Activated naive CD8-positive, alpha-beta T cell treated with anti-CD3 and anti-CD28 coated beads, Interleukin-2, amount 50 U/mL, for 24 hours (primary cell): Measurements from ENCODE around the gene SLC25A15.
"Not testable (repeated sequence)": the region's sequence is repeated elsewhere in the genome, so short reads cannot be mapped to it uniquely, and the experiment has no call there.

Experiments
- ATAC-seq: fragments of 150-1000 bp; cut with Tn5 transposase; one replicate; pipeline ENCODE4 v1.10.0; 2021
- DNase-seq: peaks from one replicate; pipeline ENCODE4 v3.0.0; 2021
- H3K27ac Mint-ChIP-seq: one replicate; pipeline ENCODE4 v1.8.0; 2021; ENCODE audit warnings: mild to moderate bottlenecking, mixed read lengths
- H3K27me3 Mint-ChIP-seq: one replicate; pipeline ENCODE4 v1.8.0; 2021; ENCODE audit warnings: mixed read lengths
- H3K36me3 Mint-ChIP-seq: one replicate; pipeline ENCODE4 v1.8.0; 2021; ENCODE audit warnings: low read depth, mixed read lengths
- H3K4me1 Mint-ChIP-seq: one replicate; pipeline ENCODE4 v1.8.0; 2021; ENCODE audit warnings: mixed read lengths
- H3K4me3 Mint-ChIP-seq: one replicate; pipeline ENCODE4 v1.8.0; 2021; ENCODE audit warnings: mild to moderate bottlenecking, moderate library complexity, mixed read lengths
- H3K9me3 Mint-ChIP-seq: one replicate; pipeline ENCODE4 v1.8.0; 2021; ENCODE audit warnings: mixed read lengths

SLC25A15 gene

DNA sequence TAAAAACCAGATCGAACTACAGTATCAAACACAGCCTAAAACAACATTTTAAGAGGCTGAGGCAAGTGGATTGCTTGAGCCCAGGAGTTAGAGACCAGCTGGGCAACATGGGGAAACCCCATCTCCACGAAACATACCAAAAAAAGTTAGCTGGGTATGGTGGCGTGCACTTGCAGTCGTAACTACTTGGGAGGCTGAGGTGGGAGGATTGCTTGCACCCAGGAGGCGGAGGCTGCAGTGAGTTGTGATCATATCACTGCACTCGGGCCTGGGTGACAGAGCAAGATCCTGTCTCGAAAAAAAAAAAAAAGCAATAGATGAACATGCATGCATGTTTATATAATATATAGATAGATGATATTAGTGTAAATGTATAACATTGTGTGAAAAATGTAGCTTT lies 13.2 kb upstream of the SLC25A15 start:
- Mint-ChIP-seq H3K36me3 (no peaks in the 10 kb centered on the region), H3K27ac (peak overlapping the region; percentile 99), H3K9me3 (no peaks in the 10 kb centered on the region), H3K4me3 (peak overlapping the region; percentile 75), H3K4me1 (peaks cover 36% of the 10 kb centered on the region), H3K27me3 (no peaks in the 10 kb centered on the region)
- ATAC-seq (no peak), DNase-seq (no peak)

DNA sequence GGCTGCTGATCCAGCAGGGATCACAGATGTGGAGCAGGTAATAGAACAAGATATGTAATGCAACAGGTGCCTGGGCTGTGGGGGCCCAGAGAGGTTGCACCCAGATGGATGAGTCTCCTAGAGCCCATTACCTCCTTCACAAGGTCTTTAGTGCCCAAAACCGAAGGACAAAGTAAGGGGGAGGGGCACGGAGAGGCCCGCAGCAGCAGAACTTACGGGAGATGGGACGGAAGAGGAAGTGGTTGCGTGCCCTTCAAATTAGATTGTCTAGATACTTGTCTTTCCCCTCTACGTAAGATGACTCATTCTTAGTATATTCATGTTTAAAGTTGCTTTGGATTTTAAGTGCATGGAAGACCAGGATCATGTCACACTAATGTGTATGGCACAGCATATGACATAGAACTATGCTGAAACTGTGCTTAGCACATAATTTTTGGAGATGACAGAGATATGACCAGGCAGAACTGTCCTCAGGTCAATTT lies 12.7 kb upstream of the SLC25A15 start:
- peak; percentile 70 for DNase-seq
- peak overlapping the region; percentile 99 for H3K27ac Mint-ChIP-seq
- peaks cover 35% of the 10 kb centered on the region for H3K4me1 Mint-ChIP-seq
- no peaks in the 10 kb centered on the region for H3K9me3 Mint-ChIP-seq
- no peaks in the 10 kb centered on the region for H3K27me3 Mint-ChIP-seq
- peak; percentile 88 for ATAC-seq
- no peaks in the 10 kb centered on the region for H3K36me3 Mint-ChIP-seq
- H3K4me3 Mint-ChIP-seq, result peak overlapping the region; percentile 75

DNA sequence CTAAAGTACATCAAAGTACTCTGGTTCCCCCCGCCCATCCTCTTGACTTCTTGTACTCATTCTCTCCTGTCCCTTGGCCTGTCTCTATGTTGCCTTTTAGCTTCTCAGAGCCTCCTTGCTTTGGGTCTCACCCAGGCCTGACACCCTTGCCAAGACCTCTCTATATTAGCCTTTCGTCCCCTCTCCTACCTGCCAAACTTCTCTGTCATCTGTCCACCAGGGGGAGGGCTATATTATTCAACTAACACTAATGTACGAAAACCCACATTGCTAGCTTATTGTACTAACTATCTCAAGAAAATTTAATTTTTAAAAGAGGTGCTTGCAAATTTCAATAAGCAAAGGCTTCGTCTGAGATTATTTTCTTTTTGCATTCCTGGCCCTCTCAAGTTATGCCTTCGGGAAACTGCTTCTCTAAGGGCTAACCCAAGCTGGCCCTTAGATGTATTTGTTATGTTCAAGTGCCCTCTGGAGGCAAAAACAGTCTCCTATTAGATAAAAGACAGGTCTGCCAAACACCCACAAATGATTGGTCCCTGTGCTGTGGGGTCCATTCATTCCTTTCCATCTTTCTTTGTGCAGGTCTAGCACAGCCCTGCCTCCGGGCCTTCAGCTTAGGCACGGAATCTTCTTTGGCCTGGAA lies 12.1 kb upstream of the SLC25A15 start:
- DNase-seq, result peak; percentile 43

DNA sequence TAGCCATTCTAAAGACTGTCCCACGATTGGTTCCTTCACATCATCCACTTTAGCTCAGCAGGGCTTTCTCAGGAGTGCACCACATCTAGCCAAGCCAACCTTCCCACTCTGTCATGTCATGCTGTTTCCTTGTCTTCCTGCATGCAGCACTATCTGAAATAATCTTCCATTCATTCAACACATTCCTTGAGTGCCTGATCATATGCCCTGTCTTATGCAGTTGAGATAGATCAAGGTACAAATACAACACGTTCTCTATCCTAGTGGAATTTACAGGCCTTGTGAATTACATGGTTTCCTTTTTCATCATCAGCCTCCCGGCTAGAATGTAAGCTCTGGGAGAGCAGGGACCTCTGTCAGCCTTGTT lies 11.6 kb upstream of the SLC25A15 start:
- Mint-ChIP-seq H3K4me3 (no peak overlapping the region), H3K27ac (peak overlapping the region; percentile 99), H3K9me3 (no peaks in the 10 kb centered on the region), H3K27me3 (no peaks in the 10 kb centered on the region), H3K4me1 (peaks cover 29% of the 10 kb centered on the region), H3K36me3 (no peaks in the 10 kb centered on the region)
- ATAC-seq (no peak), DNase-seq (no peak)

More for the DNA sequence above, 12.1 kb upstream of the SLC25A15 start:
- H3K27me3 Mint-ChIP-seq, result no peaks in the 10 kb centered on the region
- H3K4me3 Mint-ChIP-seq, result peak overlapping the region; percentile 75
- H3K9me3 Mint-ChIP-seq, result no peaks in the 10 kb centered on the region
- peak overlapping the region; percentile 99 for H3K27ac Mint-ChIP-seq
- H3K36me3 Mint-ChIP-seq, result no peaks in the 10 kb centered on the region
- ATAC-seq, result peak; percentile 65
- H3K4me1 Mint-ChIP-seq, result peaks cover 31% of the 10 kb centered on the region

DNA sequence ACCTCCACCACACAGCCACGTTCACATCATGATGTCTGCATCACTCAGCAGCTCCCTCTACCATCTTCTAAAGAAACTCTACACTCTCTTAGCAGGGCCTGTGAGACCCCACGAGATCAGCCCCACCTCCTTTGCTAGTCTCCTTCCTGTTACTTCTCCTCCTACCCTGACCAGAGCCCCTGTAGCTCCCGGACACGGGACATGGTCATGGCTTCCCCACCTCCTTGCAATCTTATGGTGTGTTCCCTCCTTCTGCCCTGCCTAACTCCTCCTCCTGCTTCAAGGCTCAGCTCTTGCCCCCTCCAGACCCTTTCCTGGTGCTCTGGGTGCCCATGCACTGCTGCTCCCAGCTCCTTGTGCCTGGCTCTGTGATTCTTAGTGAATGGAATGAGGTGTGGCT lies 10.4 kb upstream of the SLC25A15 start:
- no peaks in the 10 kb centered on the region for H3K27me3 Mint-ChIP-seq
- no peaks in the 10 kb centered on the region for H3K36me3 Mint-ChIP-seq
- H3K4me3 Mint-ChIP-seq, result no peak overlapping the region
- ATAC-seq, result no peak
- peak overlapping the region; percentile 23 for H3K27ac Mint-ChIP-seq
- DNase-seq, result no peak
- H3K4me1 Mint-ChIP-seq, result peaks cover 29% of the 10 kb centered on the region
- no peaks in the 10 kb centered on the region for H3K9me3 Mint-ChIP-seq

DNA sequence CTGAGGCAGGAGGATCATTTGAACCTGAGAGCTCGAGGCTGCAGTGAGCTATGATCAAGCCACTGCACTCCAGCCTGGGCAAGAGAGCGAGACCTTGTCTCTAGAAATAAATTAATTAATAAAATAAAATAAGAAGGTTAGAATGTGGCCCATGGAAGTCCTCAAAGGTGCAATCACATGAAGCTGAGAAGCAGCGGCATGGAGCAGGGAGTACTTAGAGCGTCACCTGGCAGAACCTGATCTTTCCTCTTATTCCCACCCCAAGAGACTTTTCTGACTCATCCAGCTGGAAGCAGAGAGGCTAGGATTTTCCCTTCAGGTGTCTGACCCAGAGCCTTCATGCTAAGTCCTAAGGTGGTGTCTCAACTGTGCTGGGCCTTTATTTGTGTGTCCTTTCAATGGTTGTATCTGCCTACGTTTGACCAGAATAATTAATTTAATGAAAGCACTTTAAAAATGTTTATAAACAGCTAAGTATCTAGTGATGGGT lies 9.6 kb upstream of the SLC25A15 start:
- Mint-ChIP-seq H3K27ac (no peak overlapping the region), H3K4me3 (no peak overlapping the region), H3K4me1 (peaks cover 29% of the 10 kb centered on the region), H3K36me3 (no peaks in the 10 kb centered on the region), H3K9me3 (no peaks in the 10 kb centered on the region), H3K27me3 (no peaks in the 10 kb centered on the region)
- ATAC-seq (no peak), DNase-seq (no peak)

DNA sequence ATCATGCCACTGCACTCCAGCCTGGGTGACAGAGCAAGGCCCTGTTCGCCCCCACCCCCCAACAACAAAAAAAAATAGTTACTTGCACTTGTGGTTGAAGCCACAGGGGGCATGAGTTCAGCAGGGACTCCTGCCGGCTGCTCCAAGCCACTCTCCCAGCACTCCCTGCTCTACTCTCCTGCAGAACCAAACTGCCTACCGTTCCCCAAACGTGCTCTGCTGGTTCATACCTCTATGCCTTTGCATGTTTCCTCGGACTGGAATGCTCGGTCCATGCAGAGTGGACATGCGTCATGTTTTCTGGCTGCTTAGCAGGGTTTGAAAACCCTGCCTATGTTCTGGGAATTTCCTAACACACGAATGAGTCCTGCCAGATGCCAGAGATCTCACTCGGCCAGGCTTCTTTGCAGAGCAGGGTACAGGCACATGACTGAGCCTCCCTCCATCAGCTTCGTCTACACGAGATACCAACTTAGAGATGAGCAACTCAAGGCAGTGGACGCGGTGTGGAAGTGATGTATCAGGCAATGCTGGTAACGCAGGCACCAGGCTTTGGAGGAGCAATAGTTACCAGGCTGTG lies 8.5 kb upstream of the SLC25A15 start:
- Mint-ChIP-seq H3K4me3 (no peak overlapping the region), H3K36me3 (no peaks in the 10 kb centered on the region), H3K27me3 (no peaks in the 10 kb centered on the region), H3K9me3 (no peaks in the 10 kb centered on the region), H3K27ac (no peak overlapping the region), H3K4me1 (peaks cover 22% of the 10 kb centered on the region)
- no peak for DNase-seq
- no peak for ATAC-seq

DNA sequence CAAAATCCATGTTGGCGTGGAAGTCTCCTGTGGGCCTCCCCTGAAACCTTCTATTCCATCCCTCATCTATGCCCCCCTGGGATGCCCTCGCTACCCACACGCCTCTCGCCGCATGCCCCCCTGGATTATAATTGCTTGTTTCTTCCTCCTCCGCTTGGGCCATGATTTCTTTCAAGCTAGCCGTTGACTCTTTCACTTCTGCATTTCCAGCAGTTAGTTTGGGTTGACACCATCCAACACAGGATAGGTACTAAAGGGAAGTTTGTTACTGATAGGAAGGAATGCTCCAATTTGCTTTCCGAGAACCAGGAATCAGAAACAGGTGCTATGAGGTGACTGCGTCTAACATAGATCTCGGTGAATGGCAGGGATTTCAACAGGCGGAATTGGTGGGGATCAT lies 7.7 kb upstream of the SLC25A15 start:
- no peaks in the 10 kb centered on the region for H3K27me3 Mint-ChIP-seq
- H3K4me1 Mint-ChIP-seq, result peaks cover 22% of the 10 kb centered on the region
- H3K27ac Mint-ChIP-seq, result no peak overlapping the region
- no peaks in the 10 kb centered on the region for H3K36me3 Mint-ChIP-seq
- ATAC-seq (no peak), DNase-seq (no peak)
- H3K9me3 Mint-ChIP-seq, result no peaks in the 10 kb centered on the region
- H3K4me3 Mint-ChIP-seq, result no peak overlapping the region

DNA sequence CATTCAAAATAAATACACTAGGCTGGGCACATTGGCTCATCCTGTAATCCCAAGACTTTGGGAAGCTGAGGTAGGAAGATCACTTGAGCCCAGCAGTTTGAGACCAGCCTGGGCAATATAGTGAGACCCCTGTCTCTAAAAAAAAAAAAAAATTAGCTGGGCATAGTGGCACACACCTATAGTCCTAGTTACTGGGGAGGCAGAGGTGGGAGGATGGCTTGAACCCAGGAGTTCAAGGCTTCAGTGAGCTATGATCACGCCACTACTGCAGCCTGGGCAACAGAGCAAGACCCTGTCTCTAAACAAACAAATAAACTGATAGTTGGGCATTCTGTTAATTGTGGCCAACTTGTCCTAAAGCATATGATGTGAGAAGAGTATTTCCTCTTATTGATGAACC lies 6.4 kb upstream of the SLC25A15 start:
- not testable (repeated sequence) for DNase-seq, H3K27me3 Mint-ChIP-seq, H3K4me3 Mint-ChIP-seq, H3K27ac Mint-ChIP-seq, H3K9me3 Mint-ChIP-seq, H3K36me3 Mint-ChIP-seq, ATAC-seq
- peaks cover 22% of the 10 kb centered on the region for H3K4me1 Mint-ChIP-seq

DNA sequence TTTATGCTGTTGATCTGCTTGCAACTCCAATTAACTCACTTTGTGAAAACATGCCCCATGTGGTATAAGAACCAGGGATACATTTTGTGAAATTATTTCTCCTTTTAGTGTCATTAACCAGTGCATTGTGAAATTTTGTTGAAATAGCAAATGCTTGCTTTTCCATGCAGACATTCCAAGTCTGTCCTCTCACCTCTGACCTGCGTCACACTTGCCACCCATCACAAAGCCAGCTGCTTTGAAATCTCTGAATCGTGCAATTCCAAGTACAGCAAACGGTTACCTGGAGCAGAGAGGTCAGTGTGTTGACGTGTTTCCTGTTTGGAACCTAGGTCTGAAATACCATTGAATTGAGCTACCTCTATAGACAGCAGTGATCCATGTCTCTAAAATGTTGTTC lies 4.9 kb upstream of the SLC25A15 start:
- no peak overlapping the region for H3K4me3 Mint-ChIP-seq
- H3K4me1 Mint-ChIP-seq, result peaks cover 28% of the 10 kb centered on the region
- DNase-seq, result no peak
- no peak for ATAC-seq
- no peak overlapping the region for H3K27ac Mint-ChIP-seq
- H3K36me3 Mint-ChIP-seq, result no peaks in the 10 kb centered on the region
- H3K9me3 Mint-ChIP-seq, result no peaks in the 10 kb centered on the region
- H3K27me3 Mint-ChIP-seq, result no peaks in the 10 kb centered on the region

DNA sequence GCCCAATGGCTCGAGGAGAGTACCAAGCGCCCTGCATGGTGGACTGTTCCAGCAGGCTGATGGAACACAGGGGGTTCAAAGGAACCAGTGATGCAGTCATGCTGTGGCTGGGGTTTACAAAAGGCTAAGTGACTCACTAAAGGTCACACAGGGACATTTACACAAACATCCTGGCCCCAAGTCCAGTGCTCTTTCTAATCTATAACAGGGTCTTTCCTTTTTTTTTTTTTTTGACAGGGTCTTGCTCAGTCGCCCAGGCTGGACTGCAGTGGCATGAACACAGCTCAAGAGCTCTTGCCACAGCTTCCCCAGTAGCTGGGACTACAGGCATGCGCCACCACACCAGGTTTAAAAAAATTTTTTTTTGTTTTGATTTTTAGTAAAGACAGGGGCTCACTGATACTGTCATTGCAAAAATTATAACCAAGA lies 2.8 kb upstream of the SLC25A15 start:
- DNase-seq (peak; percentile 46), ATAC-seq (peak; percentile 89)
- H3K4me3 Mint-ChIP-seq, result peak overlapping the region; percentile 63
- H3K4me1 Mint-ChIP-seq, result peaks cover 40% of the 10 kb centered on the region
- no peaks in the 10 kb centered on the region for H3K27me3 Mint-ChIP-seq
- peak overlapping the region; percentile 84 for H3K27ac Mint-ChIP-seq
- H3K36me3 Mint-ChIP-seq, result no peaks in the 10 kb centered on the region
- no peaks in the 10 kb centered on the region for H3K9me3 Mint-ChIP-seq

DNA sequence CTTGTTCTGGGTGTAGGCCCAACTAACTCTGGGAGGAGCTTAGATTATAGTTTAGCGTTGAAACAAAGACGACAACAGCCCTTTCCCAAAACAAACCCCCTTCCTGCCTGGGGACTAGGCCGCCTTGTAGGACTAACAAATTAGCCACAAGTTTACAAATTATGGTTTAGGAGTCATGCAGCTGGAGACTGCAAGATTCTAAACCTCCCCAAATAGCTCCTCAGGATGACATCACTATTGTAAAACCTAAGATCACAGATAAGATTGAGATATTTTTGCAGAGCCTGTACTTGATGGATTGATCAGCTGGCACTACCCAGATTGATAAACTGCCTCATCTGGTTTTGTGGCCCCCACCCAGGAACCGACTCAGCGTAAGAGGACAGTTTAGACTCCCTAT lies 2.3 kb upstream of the SLC25A15 start:
- peaks cover 44% of the 10 kb centered on the region for H3K4me1 Mint-ChIP-seq
- DNase-seq (no peak), ATAC-seq (peak; percentile 31)
- peaks cover under 1% of the 10 kb centered on the region for H3K36me3 Mint-ChIP-seq
- H3K27me3 Mint-ChIP-seq, result no peaks in the 10 kb centered on the region
- peak overlapping the region; percentile 63 for H3K4me3 Mint-ChIP-seq
- no peaks in the 10 kb centered on the region for H3K9me3 Mint-ChIP-seq
- H3K27ac Mint-ChIP-seq, result peak overlapping the region; percentile 84

DNA sequence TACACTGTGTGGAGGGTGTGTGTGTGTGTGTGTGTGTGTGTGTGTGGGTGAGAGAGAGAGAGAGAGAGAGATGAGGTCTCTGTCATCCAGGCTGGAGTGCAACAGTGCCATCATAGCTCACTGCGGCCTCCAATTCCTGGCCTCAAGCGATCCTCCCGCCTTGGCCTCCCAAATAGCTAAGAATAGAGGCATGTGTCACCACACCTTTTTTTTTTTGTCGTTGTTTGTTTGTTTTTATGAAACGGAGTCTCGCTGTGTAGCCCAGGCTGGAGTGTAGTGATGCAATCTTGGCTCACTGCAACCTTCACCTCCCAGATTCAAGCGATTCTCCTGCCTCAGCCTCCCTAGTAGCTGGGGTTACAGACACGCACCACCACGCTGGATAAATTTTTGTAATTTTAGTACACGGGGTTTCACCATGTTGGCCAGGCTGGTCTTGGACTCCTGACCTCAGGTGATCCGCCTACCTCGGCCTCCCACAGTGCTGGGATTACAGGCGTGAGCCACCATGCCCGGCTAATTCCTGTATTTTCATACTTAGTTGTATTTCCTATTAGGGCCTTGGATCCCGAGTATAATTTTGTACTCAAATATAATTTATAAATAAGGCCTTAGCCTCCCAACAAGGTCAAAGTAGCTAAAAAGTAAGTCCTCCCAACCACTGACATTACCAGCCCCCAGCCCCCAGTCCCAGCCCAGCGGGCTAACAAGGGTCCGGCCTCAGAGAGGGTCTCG lies 704 bp upstream of the SLC25A15 start:
- H3K27me3 Mint-ChIP-seq, DNase-seq, H3K9me3 Mint-ChIP-seq, H3K36me3 Mint-ChIP-seq, ATAC-seq: not testable (repeated sequence)
- Mint-ChIP-seq H3K4me3 (peak overlapping the region; percentile 82), H3K4me1 (peaks cover 49% of the 10 kb centered on the region), H3K27ac (peak overlapping the region; percentile 90)

DNA sequence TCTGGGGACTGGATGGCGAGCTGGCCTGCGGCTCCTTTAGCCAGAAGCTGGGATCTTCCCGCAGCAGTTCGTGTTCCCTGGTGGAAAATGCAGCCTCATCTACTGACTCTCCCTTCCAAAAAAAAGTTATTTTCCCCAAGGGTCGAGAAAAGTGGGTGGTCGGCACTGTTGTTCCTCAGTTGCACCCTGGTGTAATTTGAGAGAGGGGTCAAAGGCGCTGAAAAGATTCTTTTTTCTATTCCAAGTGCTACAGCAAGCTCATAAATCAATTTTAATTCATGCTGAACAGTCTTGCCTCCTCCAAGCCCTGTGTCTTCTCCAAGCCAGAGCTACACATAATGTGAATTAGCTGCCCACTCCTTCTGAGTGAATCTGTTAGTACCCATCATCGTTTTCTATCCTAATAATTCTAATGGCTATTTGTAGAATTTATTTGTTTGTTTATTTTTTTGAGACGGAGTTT lies 774 bp downstream of the SLC25A15 start:
- H3K4me3 Mint-ChIP-seq, result peak overlapping the region; percentile 78
- H3K27me3 Mint-ChIP-seq, result no peaks in the 10 kb centered on the region
- peaks cover 21% of the 10 kb centered on the region for H3K36me3 Mint-ChIP-seq
- H3K27ac Mint-ChIP-seq, result peak overlapping the region; percentile 76
- no peaks in the 10 kb centered on the region for H3K9me3 Mint-ChIP-seq
- DNase-seq, result no peak
- no peak for ATAC-seq
- H3K4me1 Mint-ChIP-seq, result peaks cover 63% of the 10 kb centered on the region
